AG04449 (cell line): ENCODE results near the gene ZNF20.

Experiments used
- CTCF ChIA-PET: fragments of 350-600 bp; formaldehyde crosslinking; extraction: SDS; loops from one replicate; lab custom pipeline; 2021; ENCODE audit warnings: antibody characterized with exemption; lab: Yijun Ruan, JAX
- POLR2A ChIA-PET: fragments of 400-600, 350-600 bp; formaldehyde crosslinking; extraction: SDS; loops from one replicate; lab custom pipeline; 2020; ENCODE audit warnings: antibody characterized with exemption, inconsistent platforms; lab: Yijun Ruan, JAX
- DNase-seq: peaks from one replicate; pipeline ENCODE4 v3.0.0-alpha.2; 2010; ENCODE audit warnings: low read depth, low spot score
- H3K4me3 ChIP-seq: 2 replicates; pipeline ENCODE4 v1.5.1; 2011; ENCODE audit warnings: low read depth, mild to moderate bottlenecking, control low read depth, low read length
- TF ChIP-seq, protein P1 (sequence below): IDR thresholded peaks from one replicate; pipeline ENCODE4 v1.5.1; 2011; ENCODE audit warnings: mild to moderate bottlenecking, moderate library complexity, low read length, control low read depth, inconsistent platforms; ENCODE audit not compliant: insufficient read depth; ENCODE audit errors: missing control alignments

The ZNF20 gene

DNA sequence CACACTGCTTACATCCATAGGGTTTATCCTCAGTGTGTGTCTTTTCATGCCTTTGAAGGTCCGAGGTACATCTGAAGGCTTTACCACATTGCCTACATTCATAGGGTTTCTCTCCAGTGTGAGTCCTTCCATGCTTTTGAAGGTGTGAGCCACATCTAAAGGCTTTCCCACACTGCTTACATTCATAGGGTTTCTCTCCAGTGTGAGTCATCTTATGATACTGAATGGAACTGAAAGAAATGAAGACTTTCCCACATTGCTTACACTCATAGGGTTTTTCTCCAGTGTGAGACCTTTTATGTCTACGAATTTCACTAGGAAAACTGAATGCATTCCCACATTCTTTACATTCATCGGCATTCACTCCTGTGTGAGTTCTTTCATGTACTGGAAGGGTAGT lies 7.1 kb downstream of the ZNF20 start:
- DNase-seq: no peak
- H3K4me3 ChIP-seq: no peak overlapping the region
- ChIA-PET POLR2A (no interaction called here), CTCF (no interaction called here)
- TF ChIP-seq, protein P1, sequence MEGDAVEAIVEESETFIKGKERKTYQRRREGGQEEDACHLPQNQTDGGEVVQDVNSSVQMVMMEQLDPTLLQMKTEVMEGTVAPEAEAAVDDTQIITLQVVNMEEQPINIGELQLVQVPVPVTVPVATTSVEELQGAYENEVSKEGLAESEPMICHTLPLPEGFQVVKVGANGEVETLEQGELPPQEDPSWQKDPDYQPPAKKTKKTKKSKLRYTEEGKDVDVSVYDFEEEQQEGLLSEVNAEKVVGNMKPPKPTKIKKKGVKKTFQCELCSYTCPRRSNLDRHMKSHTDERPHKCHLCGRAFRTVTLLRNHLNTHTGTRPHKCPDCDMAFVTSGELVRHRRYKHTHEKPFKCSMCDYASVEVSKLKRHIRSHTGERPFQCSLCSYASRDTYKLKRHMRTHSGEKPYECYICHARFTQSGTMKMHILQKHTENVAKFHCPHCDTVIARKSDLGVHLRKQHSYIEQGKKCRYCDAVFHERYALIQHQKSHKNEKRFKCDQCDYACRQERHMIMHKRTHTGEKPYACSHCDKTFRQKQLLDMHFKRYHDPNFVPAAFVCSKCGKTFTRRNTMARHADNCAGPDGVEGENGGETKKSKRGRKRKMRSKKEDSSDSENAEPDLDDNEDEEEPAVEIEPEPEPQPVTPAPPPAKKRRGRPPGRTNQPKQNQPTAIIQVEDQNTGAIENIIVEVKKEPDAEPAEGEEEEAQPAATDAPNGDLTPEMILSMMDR: no peak

DNA sequence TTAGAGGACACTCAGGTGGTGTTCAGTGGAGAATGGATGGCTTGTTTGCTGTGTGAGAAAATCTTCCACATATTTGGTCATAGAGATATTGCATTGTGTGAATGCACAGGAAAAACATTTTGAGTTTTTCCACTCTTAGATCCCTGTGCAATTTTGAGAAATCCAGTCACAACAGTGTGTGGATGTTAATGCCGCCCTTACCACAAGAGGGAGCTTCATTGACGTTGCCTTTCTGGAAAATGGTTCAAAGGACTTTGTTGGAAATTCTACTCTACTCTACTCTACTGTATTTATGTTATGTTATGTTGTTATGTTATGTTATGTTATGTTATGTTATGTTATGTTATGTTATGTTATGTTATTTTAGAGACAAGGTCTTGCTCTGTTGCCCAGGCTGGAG lies 13.4 kb downstream of the ZNF20 start:
- no peak overlapping the region for H3K4me3 ChIP-seq
- CTCF ChIA-PET: interaction anchor here (1.0 to 1.8 kb wide), 3 partner anchors 9 to 16 kb away, joined by 3 to 6 read pairs (median 4); partner anchors contain the start of gene ZNF20
- POLR2A ChIA-PET: no interaction called here
- DNase-seq: no peak
- TF ChIP-seq, protein P1: peak; percentile 15

DNA sequence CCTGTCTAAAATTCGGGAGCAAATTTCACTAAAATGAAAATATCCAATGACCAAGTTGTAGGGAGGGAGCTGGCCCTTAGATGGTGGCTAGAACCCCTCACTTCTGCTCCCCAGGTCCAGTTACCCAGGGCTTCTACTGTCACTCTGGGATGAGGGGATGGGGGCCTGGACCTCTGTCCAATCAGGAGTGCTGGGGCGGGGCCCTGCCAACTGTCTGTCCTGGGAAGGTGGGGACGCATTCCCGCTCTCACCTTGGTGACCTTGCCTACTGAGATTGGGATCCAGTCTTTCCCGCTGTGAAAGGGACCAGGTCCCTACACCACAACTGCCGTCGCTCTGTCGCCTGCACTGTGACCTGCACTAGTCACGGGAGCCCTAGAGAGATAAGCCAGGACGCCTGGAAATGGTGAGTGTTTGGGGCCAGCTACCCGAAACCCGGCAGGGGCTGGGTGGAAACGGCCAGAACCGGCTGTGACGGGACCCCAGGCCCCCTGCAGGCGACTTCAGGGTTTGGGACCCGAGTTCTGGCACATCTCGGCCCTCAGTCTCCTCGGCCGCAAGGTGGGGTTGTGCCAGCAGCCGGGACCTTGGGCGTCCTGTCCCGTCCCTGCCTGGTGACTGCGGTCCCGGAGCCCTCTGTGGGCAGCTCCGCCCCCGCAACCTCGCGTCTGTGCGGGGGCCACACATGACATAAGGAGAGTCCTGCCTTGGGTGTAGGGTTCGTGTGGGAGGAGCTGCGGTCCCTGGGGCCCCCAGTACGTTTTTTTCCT lies 22.8 kb downstream of the ZNF20 start:
- TF ChIP-seq, protein P1: no peak
- H3K4me3 ChIP-seq: no peak overlapping the region
- POLR2A ChIA-PET: no interaction called here
- CTCF ChIA-PET: no interaction called here
- DNase-seq: no peak

DNA sequence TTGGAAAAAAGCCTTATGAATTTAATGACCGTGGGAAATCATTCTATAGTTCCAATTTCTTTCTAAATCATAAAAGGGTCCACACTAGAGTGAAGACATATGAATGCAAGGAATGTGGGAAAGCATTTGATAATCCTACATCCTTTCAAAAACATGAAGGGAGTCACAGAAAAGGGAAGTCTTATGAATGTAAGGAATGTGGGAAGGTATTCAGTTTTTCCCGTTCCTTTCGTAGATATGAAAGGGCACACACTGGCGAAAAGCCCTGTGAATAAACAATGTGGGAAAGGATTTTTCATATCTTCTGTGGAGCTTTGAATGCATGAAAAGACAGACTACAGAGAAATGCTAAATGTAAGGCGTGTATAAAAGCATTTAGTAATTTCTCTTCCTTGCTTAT lies 27.0 kb downstream of the ZNF20 start:
- ChIA-PET CTCF (interaction anchor here (2.7 kb wide), 1 partner anchor 10 kb away, joined by 11 read pairs; no protein-coding TSS in a partner anchor), POLR2A (no interaction called here)
- H3K4me3 ChIP-seq: no peak overlapping the region
- DNase-seq: no peak
- TF ChIP-seq, protein P1: no peak

DNA sequence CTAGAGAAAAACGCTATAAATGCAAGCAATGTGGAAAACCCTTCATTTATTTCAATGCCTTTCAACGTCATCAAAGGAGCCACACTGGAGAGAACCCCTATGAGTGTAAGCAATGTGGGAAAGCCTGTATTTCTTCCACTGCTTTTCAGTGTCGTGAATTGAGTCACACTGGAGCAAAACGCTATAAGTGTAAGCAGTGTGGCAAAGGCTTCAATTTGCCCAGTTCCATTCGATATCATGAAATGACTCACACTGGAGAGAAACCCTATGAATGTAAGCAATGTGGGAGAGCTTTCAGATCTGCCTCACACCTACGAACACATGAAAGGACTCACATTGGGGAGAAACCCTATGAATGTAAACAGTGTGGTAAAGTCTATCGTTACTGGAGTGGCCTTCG lies 27.4 kb downstream of the ZNF20 start:
- POLR2A ChIA-PET: no interaction called here
- H3K4me3 ChIP-seq: no peak overlapping the region
- CTCF ChIA-PET: interaction anchor here (2.7 kb wide), 1 partner anchor 10 kb away, joined by 11 read pairs; no protein-coding TSS in a partner anchor
- no peak for DNase-seq
- TF ChIP-seq, protein P1: no peak

DNA sequence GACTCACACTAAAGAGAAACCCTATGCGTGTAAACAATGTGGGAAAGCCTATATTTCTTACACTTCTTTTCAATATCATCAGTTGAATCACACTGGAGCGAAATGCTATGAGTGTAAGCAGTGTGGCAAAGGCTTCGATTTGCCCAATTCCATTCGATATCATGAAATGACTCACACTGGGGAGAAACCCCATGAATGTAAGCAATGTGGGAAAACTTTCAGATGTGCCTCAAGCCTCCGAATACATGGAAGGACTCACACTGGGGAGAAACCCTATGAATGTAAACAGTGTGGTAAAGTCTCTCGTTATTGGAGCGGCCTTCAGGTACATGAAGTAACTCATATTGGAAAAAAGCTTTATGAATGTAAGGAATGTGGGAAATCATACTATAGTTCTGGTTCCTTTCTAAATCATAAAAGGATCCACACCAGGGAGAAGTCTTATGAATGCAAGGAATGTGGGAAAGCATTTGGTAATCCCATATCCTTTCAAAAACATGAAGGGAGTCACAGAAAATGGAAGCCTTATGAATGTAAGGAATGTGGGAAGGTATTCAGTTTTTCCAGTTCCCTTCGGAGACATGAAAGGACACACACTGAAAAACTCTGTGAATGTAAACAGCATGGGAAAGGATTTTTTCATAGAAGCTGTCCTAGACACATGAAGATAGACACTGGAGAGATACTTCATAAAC lies 28.1 kb downstream of the ZNF20 start:
- ChIA-PET POLR2A (no interaction called here), CTCF (interaction anchor here (2.7 kb wide), 1 partner anchor 11 kb away, joined by 11 read pairs; no protein-coding TSS in a partner anchor)
- no peak overlapping the region for H3K4me3 ChIP-seq

More for the DNA sequence above, 28.1 kb downstream of the ZNF20 start:
- no peak for DNase-seq
- TF ChIP-seq, protein P1: no peak
